Camera-type eye (tissue), 1 donor: Measurements from ENCODE around the gene AMPD2. TPM values are rescaled to one million over a fixed set of nuclear protein-coding genes. Genes with fewer than 3 reads are reported as not detected.

Experiments
- total RNA-seq: library from RNA; depleted of rRNA; stranded (reverse); fragments of >200 nt; gene quantifications from one replicate; pipeline ENCODE4 v1.2.3, GENCODE V29; 2014

The AMPD2 gene
- 75.2 TPM for total RNA-seq

GRCh38 chr1:109619576-109620400 lies at the start of gene AMPD2, which contains the start of gene GNAT2:
Gene AMPD2, plus strand, starts transcription at chr1:109619837. Its CDS starts 1,339 bp downstream, at chr1:109621176.
Gene GNAT2, minus strand, starts transcription at chr1:109619616. Its CDS starts 6,746 bp downstream, at chr1:109612870.

GRCh38 chr1:109655615-109656519 lies 36.2 kb downstream of the AMPD2 start, which contains the start of gene GSTM4:
Gene GSTM4, plus strand, starts transcription at chr1:109656099. Its CDS starts 291 bp downstream, at chr1:109656390.

GRCh38 chr1:109667452-109668122 lies 48.0 kb downstream of the AMPD2 start, which contains the start of gene GSTM2:
Gene GSTM2, plus strand, starts transcription at chr1:109668057. Its CDS starts 59 bp downstream, at chr1:109668116.

Other genes starting within 250 kb of the AMPD2 start
- 46.4 TPM for gene SORT1, start 221.9 kb upstream of the AMPD2 start, total RNA-seq
- gene PSMA5, start 193.4 kb upstream of the AMPD2 start, total RNA-seq = 23.9 TPM
- 5.3 TPM for gene SYPL2, start 153.3 kb upstream of the AMPD2 start, total RNA-seq
- gene ATXN7L2, start 135.9 kb upstream of the AMPD2 start, total RNA-seq = 9.6 TPM
- gene CYB561D1, start 125.7 kb upstream of the AMPD2 start, total RNA-seq = 5.6 TPM
- 13.3 TPM for gene AMIGO1, start 110.1 kb upstream of the AMPD2 start, total RNA-seq
- gene GPR61, start 80.0 kb upstream of the AMPD2 start, total RNA-seq = 4.8 TPM
- 12.8 TPM for gene GNAI3, start 71.2 kb upstream of the AMPD2 start, total RNA-seq
- 21.8 TPM for gene GNAT2, start 221 bp upstream of the AMPD2 start, total RNA-seq
- gene GSTM4, start 36.3 kb downstream of the AMPD2 start, total RNA-seq = 15.4 TPM
- 92.3 TPM for gene GSTM2, start 48.2 kb downstream of the AMPD2 start, total RNA-seq
- gene GSTM1, start 68.0 kb downstream of the AMPD2 start, total RNA-seq = not detected
- 16.9 TPM for gene GSTM5, start 92.4 kb downstream of the AMPD2 start, total RNA-seq
- 41.6 TPM for gene GSTM3, start 121.2 kb downstream of the AMPD2 start, total RNA-seq
- not detected for gene EPS8L3, start 144.1 kb downstream of the AMPD2 start, total RNA-seq